GM18526 (cell line): ENCODE results near the gene KIF13A.

ENCODE experiments used
- POLR2A ChIP-seq: IDR thresholded peaks from 3 replicates; pipeline ENCODE4 v1.6.1; 2011; ENCODE audit not compliant: insufficient read length; ENCODE audit errors: extremely low read depth

KIF13A gene

DNA sequence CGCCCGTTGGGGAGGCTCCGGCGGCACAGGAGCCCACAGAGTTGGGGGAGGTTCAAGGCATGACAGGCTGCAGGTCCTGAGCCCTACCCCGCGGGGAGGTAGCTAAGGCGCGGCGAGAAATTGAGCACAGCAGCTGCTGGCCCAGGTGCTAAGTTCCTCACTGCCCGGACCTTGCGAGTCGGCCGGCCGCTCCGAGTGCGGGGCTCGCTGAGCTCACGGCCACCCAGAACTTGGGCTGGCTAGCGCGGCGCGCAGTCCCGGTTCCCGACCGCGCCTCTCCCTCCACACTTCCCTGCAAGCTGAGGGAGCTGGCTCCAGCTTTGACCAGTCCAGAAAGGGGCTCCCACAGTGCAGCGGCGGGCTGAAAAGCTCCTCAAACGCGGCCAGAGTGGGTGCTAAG is 23.9 kb upstream of the KIF13A start:
- TF ChIP-seq POLR2A = no peak

- no peak for TF ChIP-seq POLR2A
These were observed 17.0 kb upstream of the KIF13A start for GRCh38 chr6:18004256-18004985.

DNA sequence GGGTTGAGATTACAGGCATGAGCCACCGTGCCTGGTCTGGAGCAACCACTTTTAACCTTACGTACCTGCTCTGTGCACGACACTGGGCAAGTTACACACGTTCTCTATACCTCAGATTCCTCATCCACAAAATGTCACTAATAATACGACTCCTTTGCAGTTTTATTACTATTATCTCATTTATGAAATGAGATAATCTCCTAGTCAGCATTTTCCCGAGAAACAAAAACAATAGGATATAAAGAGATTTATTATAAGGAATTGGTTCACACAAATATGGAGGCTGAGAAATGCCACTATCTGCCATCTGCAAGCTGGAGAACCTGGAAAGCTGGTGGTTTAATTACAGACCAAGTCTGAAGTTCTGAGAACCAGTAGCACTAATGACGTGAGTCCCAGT is 12.0 kb upstream of the KIF13A start:
- no peak for TF ChIP-seq POLR2A

DNA sequence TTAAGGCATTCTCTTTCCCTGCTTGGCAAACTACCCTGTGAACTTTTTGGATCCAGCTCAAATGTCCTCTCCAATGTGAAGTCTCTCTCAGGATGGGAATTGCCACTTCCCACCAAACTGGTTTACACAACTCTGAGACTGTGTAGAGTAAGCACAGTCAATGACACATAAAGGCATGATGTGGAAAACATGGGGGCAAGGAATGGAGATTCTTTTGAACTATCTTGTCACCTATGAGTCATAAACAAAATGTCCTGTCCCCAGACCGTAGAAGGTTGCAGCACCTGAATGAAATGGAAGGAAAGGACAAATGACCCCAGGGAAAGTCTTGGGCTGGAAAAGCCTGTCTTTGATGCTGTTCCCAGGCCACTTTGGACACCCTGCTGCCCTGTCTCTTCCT is 11.0 kb upstream of the KIF13A start:
- TF ChIP-seq POLR2A = no peak

GRCh38 chr6:17998003-17998402 is 10.6 kb upstream of the KIF13A start:
- TF ChIP-seq POLR2A = no peak

GRCh38 chr6:17995414-17995813 is 8.0 kb upstream of the KIF13A start:
- no peak for TF ChIP-seq POLR2A

DNA sequence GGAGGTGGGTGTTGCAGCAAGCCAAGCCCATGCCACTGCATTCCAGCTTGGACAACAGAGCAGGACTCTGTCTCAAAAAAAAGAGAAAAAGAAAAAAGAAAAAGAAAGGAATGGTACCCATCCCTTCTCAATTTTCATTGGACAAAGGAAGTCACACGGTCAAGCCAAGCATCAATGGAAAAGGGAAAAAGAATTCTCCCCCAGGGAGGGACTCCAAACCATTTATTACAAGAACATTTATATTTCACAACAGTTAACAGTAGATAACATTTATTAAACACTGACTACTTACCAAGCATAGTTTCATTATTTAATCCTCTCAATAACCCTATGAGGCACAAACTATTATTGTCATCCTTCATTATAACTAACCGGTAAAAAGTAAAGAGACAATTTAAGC is 6.6 kb upstream of the KIF13A start:
- no peak for TF ChIP-seq POLR2A

DNA sequence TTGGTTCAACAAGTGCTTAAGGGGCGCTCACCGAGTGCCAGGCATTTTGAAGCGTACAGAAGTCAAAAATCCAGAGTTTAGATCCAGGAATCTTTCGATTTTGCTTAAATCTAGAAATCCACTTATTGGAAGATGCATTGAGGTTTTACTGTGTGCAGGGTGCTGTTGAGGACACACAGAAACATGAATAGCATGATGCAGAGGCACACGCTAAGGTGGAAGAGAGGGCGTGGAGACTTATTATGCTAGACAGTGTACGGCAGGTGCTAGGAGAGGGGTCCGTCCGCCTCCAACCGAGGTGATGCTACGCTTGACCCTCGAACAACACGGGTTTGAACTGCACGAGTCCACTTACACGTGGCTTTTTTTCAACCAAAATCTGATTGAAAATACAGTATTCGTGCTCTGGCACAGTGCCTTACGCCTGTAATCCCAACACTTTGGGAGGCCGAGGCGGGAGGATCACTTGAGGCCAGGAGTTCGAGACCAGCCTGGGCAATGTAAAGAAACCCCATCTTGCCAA is 1.0 kb upstream of the KIF13A start:
- no peak for TF ChIP-seq POLR2A

- TF ChIP-seq POLR2A = no peak
These were observed 424 bp upstream of the KIF13A start for GRCh38 chr6:17987697-17988421.

- TF ChIP-seq POLR2A = no peak
These were observed 584 bp downstream of the KIF13A start for GRCh38 chr6:17986656-17987446.

DNA sequence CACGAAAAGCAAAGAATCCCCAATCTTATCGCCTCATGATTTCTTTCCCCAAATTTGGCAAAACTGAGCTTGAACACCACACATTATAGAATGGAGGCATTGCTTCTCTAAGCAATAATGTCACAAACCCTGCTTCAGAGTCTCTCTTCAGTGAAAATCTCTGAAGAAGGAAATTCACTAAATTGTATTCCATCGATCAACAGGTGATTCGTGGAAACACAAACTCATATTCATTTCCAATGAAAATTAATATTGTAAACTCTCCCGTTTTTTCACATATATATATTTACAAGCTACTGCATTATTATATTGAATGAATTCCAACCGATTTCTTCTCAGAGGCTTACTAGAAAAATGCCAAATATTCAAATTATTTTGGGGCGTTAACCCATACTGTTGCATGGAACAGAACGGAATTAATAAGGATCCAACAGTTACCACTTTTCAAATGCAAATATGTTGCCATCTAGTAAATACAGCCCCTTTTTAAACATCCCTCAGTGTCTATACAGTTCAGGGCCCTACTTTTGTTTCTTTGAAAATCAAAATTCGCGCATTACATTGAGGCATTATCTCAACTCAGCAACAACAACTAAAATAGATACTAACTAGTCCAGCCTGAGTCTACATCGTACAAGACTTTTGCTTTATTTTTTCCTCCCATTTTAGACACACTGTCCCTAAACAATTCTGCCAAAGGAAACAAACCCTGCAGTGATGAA is 1.3 kb downstream of the KIF13A start:
- TF ChIP-seq POLR2A = no peak

DNA sequence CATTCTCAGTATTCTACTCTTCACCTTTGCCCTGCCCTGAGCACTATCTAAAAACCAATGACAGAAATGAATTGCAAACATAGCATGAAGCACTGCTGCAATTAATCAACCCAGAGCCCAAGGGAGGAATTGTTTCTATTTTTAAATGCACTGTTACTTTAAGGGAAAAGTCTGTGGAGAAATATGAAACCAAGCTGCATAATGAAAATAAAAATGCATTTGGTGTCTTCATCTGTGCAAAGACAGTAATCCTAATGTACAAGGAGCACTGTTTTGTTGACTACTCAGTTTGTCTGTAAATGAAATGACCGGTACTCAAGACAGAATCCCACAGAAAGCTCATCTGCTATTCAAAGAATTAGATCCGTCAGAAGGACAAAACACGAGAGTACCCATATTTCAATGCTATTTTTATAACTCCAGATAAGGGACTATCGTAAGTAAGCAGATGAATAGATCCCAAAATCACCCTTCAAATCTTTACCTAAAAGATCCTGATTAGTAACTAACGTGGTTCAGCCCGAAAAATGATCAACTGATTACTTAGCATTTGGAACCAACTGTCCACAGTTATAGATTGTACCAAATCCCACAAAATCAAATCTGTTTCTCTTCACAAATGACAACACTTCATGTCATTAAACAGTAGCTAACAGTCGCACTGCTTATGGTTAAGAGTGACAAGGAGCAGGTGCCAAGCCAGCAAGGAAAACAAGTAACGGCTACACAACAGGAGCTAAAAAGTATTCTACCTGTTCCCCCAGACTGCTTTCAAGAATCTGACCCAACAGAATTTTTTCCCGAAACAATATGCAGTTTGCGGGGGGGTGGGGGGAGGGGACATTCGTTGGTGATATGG is 2.4 kb downstream of the KIF13A start:
- no peak for TF ChIP-seq POLR2A

DNA sequence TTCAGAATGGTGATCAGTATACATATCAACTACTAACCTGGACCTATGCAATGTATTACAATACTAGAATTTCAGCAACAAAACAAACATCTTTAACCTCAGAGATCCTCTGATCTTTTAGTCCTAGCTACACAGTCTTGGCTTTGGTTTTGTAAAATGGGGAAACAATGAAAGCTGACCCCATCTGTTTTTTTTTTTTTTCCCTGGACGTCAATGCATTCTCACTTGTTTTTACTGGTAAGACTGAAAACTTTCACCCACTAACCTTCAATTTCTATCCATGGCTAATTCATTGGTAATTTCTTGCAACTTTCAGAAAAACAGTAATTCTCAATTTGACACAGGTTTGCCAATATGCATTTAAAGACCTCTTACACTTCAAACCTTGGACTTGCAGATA is 3.0 kb downstream of the KIF13A start:
- no peak for TF ChIP-seq POLR2A

DNA sequence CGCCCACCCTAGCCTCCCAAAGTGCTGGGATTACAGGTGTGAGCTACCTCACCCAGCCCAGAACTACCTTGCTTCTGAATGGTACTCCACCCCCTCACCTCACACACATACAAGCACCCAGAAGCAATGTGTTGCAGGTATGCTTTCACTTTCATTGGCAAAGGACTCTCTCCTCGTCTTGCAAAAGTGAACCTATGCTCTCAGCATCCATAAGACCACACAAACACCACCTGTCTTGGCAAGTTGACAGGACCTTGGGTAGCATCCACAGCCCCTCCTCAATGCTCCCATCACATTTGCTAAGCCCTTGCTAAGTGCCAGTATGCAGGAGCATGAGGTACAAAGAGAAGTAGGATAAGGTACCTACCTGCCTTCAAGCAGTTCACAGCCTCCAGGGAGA is 3.7 kb downstream of the KIF13A start:
- TF ChIP-seq POLR2A = no peak
